ENCODE results near the gene PEX16. TPM values are rescaled to one million over a fixed set of nuclear protein-coding genes. Genes with fewer than 3 reads are reported as not detected.
"Not testable (repeated sequence)": the region's sequence is repeated elsewhere in the genome, so short reads cannot be mapped to it uniquely, and the experiment has no call there.

The PEX16 gene
- total RNA-seq, 5 donors from 2014 or later (not counting 1 experiment from before 2014, with no cell fraction given) = 49.4 to 87.5 (median 65.2) TPM

- ATAC-seq (replicated peaks in 1 of 4) = no peak
Measured at GRCh38 chr11:45904309-45904915, 13.3 kb downstream of the PEX16 start.

GRCh38 chr11:45902452-45903380 lies 15.0 kb downstream of the PEX16 start:
- WGBS (ENCODE audit: insufficient coverage) = 88% methylated on average over 48 of the region's 56 CpGs
- Histone ChIP-seq H3K9me3 (no peaks in the 10 kb centered on the region), H3K27ac (ENCODE audit: low read length) (no peak overlapping the region), H3K36me3 (ENCODE audit: control insufficient read depth in 2 of 2, extremely low read depth in 1 of 2, insufficient read depth in 1 of 2, low read length in 1 of 2) (no peaks in the 10 kb centered on the region), H3K4me3 (ENCODE audit: control insufficient read depth in 1 of 2, extremely low read depth in 1 of 2, low read length in 1 of 2) (no peak overlapping the region), H3K27me3 (replicated peaks in 1 of 2; ENCODE audit: control insufficient read depth in 2 of 2, extremely low read depth in 1 of 2, insufficient read depth in 2 of 2, low read length in 1 of 2) (peaks cover 3 to 32% of the 10 kb centered on the region in 2 experiments), H3K4me1 (ENCODE audit: control insufficient read depth in 1 of 2, extremely low read depth in 1 of 2, insufficient read depth in 2 of 2, low read length in 2 of 2) (peaks cover 0 to 31% of the 10 kb centered on the region in 2 experiments)
- H3K4me3 Mint-ChIP-seq = no peak overlapping the region
- peaks cover 10 to 18% (median 16%) of the 10 kb centered on the region in 3 donors for H3K4me1 Mint-ChIP-seq
- ChIA-PET CTCF (no interaction called here), POLR2A (no interaction called here)
- H3K27me3 Mint-ChIP-seq = peaks cover 12 to 18% of the 10 kb centered on the region in 2 donors
- H3K36me3 Mint-ChIP-seq = no peaks in the 10 kb centered on the region
- no peaks in the 10 kb centered on the region for H3K9me3 Mint-ChIP-seq
- DNase-seq (no peak), ATAC-seq (replicated peaks in 1 of 4) (no peak)
- no peak overlapping the region for H3K27ac Mint-ChIP-seq

More at GRCh38 chr11:45904309-45904915, 13.3 kb downstream of the PEX16 start:
- Histone ChIP-seq H3K4me3 (ENCODE audit: control insufficient read depth in 1 of 2, extremely low read depth in 1 of 2, low read length in 1 of 2) (no peak overlapping the region), H3K4me1 (ENCODE audit: control insufficient read depth in 1 of 2, extremely low read depth in 1 of 2, insufficient read depth in 2 of 2, low read length in 2 of 2) (peaks cover 0 to 23% of the 10 kb centered on the region in 2 experiments), H3K27me3 (replicated peaks in 1 of 2; ENCODE audit: control insufficient read depth in 2 of 2, extremely low read depth in 1 of 2, insufficient read depth in 2 of 2, low read length in 1 of 2) (peaks cover 0 to 15% of the 10 kb centered on the region in 2 experiments), H3K36me3 (ENCODE audit: control insufficient read depth in 2 of 2, extremely low read depth in 1 of 2, insufficient read depth in 1 of 2, low read length in 1 of 2) (peaks cover 0 to 5% of the 10 kb centered on the region in 2 donors), H3K9me3 (no peaks in the 10 kb centered on the region), H3K27ac (ENCODE audit: low read length) (no peak overlapping the region)
- Mint-ChIP-seq H3K27ac (no peak overlapping the region), H3K36me3 (no peaks in the 10 kb centered on the region), H3K27me3 (peaks cover 5% of the 10 kb centered on the region in 2 donors), H3K4me3 (no peak overlapping the region), H3K4me1 (peaks cover 9 to 13% (median 10%) of the 10 kb centered on the region in 3 donors), H3K9me3 (no peaks in the 10 kb centered on the region)
- WGBS (ENCODE audit: insufficient coverage) = 86% methylated on average over 11 of the region's 15 CpGs
- DNase-seq = no peak
- ChIA-PET POLR2A (no interaction called here), CTCF (no interaction called here)

- peaks cover 15 to 23% of the 10 kb centered on the region in 2 donors for H3K27me3 Mint-ChIP-seq
- Histone ChIP-seq H3K36me3 (ENCODE audit: control insufficient read depth in 2 of 2, extremely low read depth in 1 of 2, insufficient read depth in 1 of 2, low read length in 1 of 2) (no peaks in the 10 kb centered on the region), H3K27me3 (replicated peaks in 1 of 2; ENCODE audit: control insufficient read depth in 2 of 2, extremely low read depth in 1 of 2, insufficient read depth in 2 of 2, low read length in 1 of 2) (peaks cover 3 to 43% of the 10 kb centered on the region in 2 experiments), H3K4me3 (ENCODE audit: control insufficient read depth in 1 of 2, extremely low read depth in 1 of 2, low read length in 1 of 2) (no peak overlapping the region), H3K27ac (ENCODE audit: low read length) (no peak overlapping the region), H3K4me1 (ENCODE audit: control insufficient read depth in 1 of 2, extremely low read depth in 1 of 2, insufficient read depth in 2 of 2, low read length in 2 of 2) (peaks cover 0 to 31% of the 10 kb centered on the region in 2 experiments), H3K9me3 (no peaks in the 10 kb centered on the region)
- H3K9me3 Mint-ChIP-seq = no peaks in the 10 kb centered on the region
- no peaks in the 10 kb centered on the region for H3K36me3 Mint-ChIP-seq
- CTCF ChIA-PET = no interaction called here
- H3K4me3 Mint-ChIP-seq = peak overlapping the region in 1 of 3 donors; percentile 59
- WGBS (ENCODE audit: insufficient coverage) = 85% methylated on average over 3 of the region's 6 CpGs
- POLR2A ChIA-PET = no interaction called here
- H3K27ac Mint-ChIP-seq = no peak overlapping the region
- DNase-seq (no peak), ATAC-seq (replicated peaks in 1 of 4) (no peak)
- H3K4me1 Mint-ChIP-seq = peaks cover 10 to 18% (median 16%) of the 10 kb centered on the region in 3 donors
Measured at GRCh38 chr11:45901626-45902025, 16.1 kb downstream of the PEX16 start.

- CTCF ChIA-PET = interaction anchor here in 1 of 2 donors (0.6 kb wide), 1 partner anchor 947 kb away, joined by 10 read pairs; no protein-coding TSS in a partner anchor
- Mint-ChIP-seq H3K27me3 (peaks cover 15 to 23% of the 10 kb centered on the region in 2 donors), H3K9me3 (no peaks in the 10 kb centered on the region), H3K4me3 (peak overlapping the region; percentile 49 to 65 (median 59)), H3K4me1 (peaks cover 7 to 16% (median 13%) of the 10 kb centered on the region in 3 donors), H3K36me3 (no peaks in the 10 kb centered on the region), H3K27ac (no peak overlapping the region)
- 74% methylated on average over 8 of the region's 8 CpGs for WGBS (ENCODE audit: insufficient coverage)
- H3K4me1 ChIP-seq (ENCODE audit: control insufficient read depth in 1 of 2, extremely low read depth in 1 of 2, insufficient read depth in 2 of 2, low read length in 2 of 2) = peaks cover 0 to 25% of the 10 kb centered on the region in 2 experiments
- no peaks in the 10 kb centered on the region for H3K36me3 ChIP-seq (ENCODE audit: control insufficient read depth in 2 of 2, extremely low read depth in 1 of 2, insufficient read depth in 1 of 2, low read length in 1 of 2)
- H3K4me3 ChIP-seq (ENCODE audit: control insufficient read depth in 1 of 2, extremely low read depth in 1 of 2, low read length in 1 of 2) = no peak overlapping the region
- no peak overlapping the region for H3K27ac ChIP-seq (ENCODE audit: low read length)
- peaks cover 3 to 49% of the 10 kb centered on the region in 2 experiments for H3K27me3 ChIP-seq (replicated peaks in 1 of 2; ENCODE audit: control insufficient read depth in 2 of 2, extremely low read depth in 1 of 2, insufficient read depth in 2 of 2, low read length in 1 of 2)
- no peak for ATAC-seq (replicated peaks in 1 of 4)
- DNase-seq = no peak
- H3K9me3 ChIP-seq = no peaks in the 10 kb centered on the region
- POLR2A ChIA-PET = no interaction called here
Measured at GRCh38 chr11:45900916-45901617, 16.6 kb downstream of the PEX16 start.

- H3K4me3 ChIP-seq (ENCODE audit: control insufficient read depth in 1 of 2, extremely low read depth in 1 of 2, low read length in 1 of 2); H3K27ac ChIP-seq (ENCODE audit: low read length); H3K36me3 Mint-ChIP-seq; H3K9me3 Mint-ChIP-seq; H3K36me3 ChIP-seq (ENCODE audit: control insufficient read depth in 2 of 2, extremely low read depth in 1 of 2, insufficient read depth in 1 of 2, low read length in 1 of 2); DNase-seq; POLR2A ChIA-PET; H3K27ac Mint-ChIP-seq; H3K9me3 ChIP-seq: not testable (repeated sequence)
- Mint-ChIP-seq H3K27me3 (peaks cover 18 to 26% of the 10 kb centered on the region in 2 donors), H3K4me1 (peaks cover 4 to 16% (median 10%) of the 10 kb centered on the region in 3 donors), H3K4me3 (peak overlapping the region; percentile 49 to 73 (median 65))
- Histone ChIP-seq H3K27me3 (replicated peaks in 1 of 2; ENCODE audit: control insufficient read depth in 2 of 2, extremely low read depth in 1 of 2, insufficient read depth in 2 of 2, low read length in 1 of 2) (peaks cover 3 to 56% of the 10 kb centered on the region in 2 experiments), H3K4me1 (ENCODE audit: control insufficient read depth in 1 of 2, extremely low read depth in 1 of 2, insufficient read depth in 2 of 2, low read length in 2 of 2) (peaks cover 0 to 18% of the 10 kb centered on the region in 2 experiments)
- WGBS (ENCODE audit: insufficient coverage) = 20% methylated on average over 24 of the region's 59 CpGs
- CTCF ChIA-PET = interaction anchor here in 1 of 2 donors (0.6 kb wide), 1 partner anchor 947 kb away, joined by 10 read pairs; no protein-coding TSS in a partner anchor
- ATAC-seq (replicated peaks in 1 of 4) = peak in 2 of 4 experiments; percentile 6 to 28
Measured at GRCh38 chr11:45900175-45900800, 17.4 kb downstream of the PEX16 start.
